Stomach (tissue), 19 donors: ENCODE data around the gene ATP9A. TPM values are rescaled to one million over a fixed set of nuclear protein-coding genes. Genes with fewer than 3 reads are reported as not detected.
"Not testable (repeated sequence)": the region's sequence is repeated elsewhere in the genome, so short reads cannot be mapped to it uniquely, and the experiment has no call there.

Experiments used
- DNase-seq, 2 donors: peaks; one replicate each; pipeline versions ENCODE4 v3.0.0 to v3.0.0-alpha.2; 2013 to 2019
- H3K27ac ChIP-seq, 5 donors: fragments of 200-600 bp in 4 of 5; sonication (generic) in 4 of 5; one replicate each; pipeline ENCODE4 v1.5.1; 2013 to 2019; ENCODE audit warnings: mild to moderate bottlenecking in 1 of 5, moderate library complexity in 1 of 5
- H3K27me3 ChIP-seq, 3 donors: fragments of 200-600 bp; sonication (generic); one replicate each; pipeline ENCODE4 v1.5.1; 2017 to 2019; ENCODE audit warnings: mixed run types in 1 of 3
- H3K36me3 ChIP-seq, 4 donors: fragments of 200-600 bp; sonication (generic); 1 replicate in 3 of 4; 2 replicates in 1 of 4; pipeline ENCODE4 v1.5.1; 2016 to 2019
- H3K4me1 ChIP-seq, 4 donors: fragments of 200-600 bp; sonication (generic); one replicate each; pipeline ENCODE4 v1.5.1; 2016 to 2019
- H3K4me3 ChIP-seq, 4 donors: fragments of 200-600 bp; sonication (generic) in 3 of 4; one replicate each; pipeline ENCODE4 v1.5.1; 2016 to 2019; ENCODE audit warnings: mild to moderate bottlenecking in 1 of 4
- H3K9me3 ChIP-seq, 4 donors: fragments of 200-600 bp; sonication (generic); one replicate each; pipeline ENCODE4 v1.5.1; 2016 to 2019
- EP300 ChIP-seq: sonication (generic); formaldehyde crosslinking; IDR thresholded peaks from one replicate; pipeline ENCODE4 v1.6.1; 2017; ENCODE audit warnings: antibody characterized with exemption
- POLR2A ChIP-seq, 4 donors: fragments of 450-650 bp; IDR thresholded peaks; one replicate each; pipeline ENCODE4 v1.6.1; 2016; ENCODE audit warnings: antibody characterized with exemption in 4 of 4, control low read depth in 2 of 4, mild to moderate bottlenecking in 1 of 4, moderate library complexity in 1 of 4
- POLR2AphosphoS5 ChIP-seq, 3 donors: sonication (generic); formaldehyde crosslinking; IDR thresholded peaks; one replicate each; pipeline ENCODE4 v1.6.1; 2016; ENCODE audit warnings: antibody characterized with exemption in 3 of 3
- WGBS, 5 donors: extraction: QIAGEN DNeasy Blood & Tissue Kit in 3 of 5; methylation state at CpG; one replicate each; pipeline versions ENCODE4 v1.1.5 to v1.1.7; 2013 to 2018; 5-methylcytosine and 5-hydroxymethylcytosine counted together
- intact Hi-C: fragments of 100-400 bp; cut with DNase I; formaldehyde crosslinking; loops from one replicate; pipeline ENCODE4 v1.15.1; 2023; ENCODE audit warnings: low total_unique reads
- long read RNA-seq, 10 donors: transcript quantifications; one replicate each; lab custom pipeline, GENCODE V29; 2026
- polyA plus RNA-seq, 3 donors: library from polyadenylated mRNA; stranded (reverse); fragments of 200-250 nt; gene quantifications; one replicate each; pipeline ENCODE4 v1.2.3, GENCODE V29; 2013
- total RNA-seq, 5 donors: library from RNA; depleted of rRNA; stranded (reverse); fragments of >200 nt; gene quantifications; one replicate each; pipeline versions ENCODE4 v1.1.0 to v1.2.3, GENCODE V29; 2014 to 2016
- TF ChIP-seq, protein P1 (sequence below), 7 experiments: fragments of 450-650 bp in 4 of 7; fragments of 200-600 bp in 3 of 7; sonication (generic) in 3 of 7; IDR thresholded peaks; one replicate each; pipeline ENCODE4 v1.5.1; 2016 to 2019; ENCODE audit warnings: antibody characterized with exemption in 7 of 7, control low read depth in 2 of 7, mild to moderate bottlenecking in 1 of 7
- donor health status: healthy with polysubstance abuse.
- donor health status: Bipolar disorder and iron deficiency.
- donor health status: healthy.

ATP9A gene, protein sequence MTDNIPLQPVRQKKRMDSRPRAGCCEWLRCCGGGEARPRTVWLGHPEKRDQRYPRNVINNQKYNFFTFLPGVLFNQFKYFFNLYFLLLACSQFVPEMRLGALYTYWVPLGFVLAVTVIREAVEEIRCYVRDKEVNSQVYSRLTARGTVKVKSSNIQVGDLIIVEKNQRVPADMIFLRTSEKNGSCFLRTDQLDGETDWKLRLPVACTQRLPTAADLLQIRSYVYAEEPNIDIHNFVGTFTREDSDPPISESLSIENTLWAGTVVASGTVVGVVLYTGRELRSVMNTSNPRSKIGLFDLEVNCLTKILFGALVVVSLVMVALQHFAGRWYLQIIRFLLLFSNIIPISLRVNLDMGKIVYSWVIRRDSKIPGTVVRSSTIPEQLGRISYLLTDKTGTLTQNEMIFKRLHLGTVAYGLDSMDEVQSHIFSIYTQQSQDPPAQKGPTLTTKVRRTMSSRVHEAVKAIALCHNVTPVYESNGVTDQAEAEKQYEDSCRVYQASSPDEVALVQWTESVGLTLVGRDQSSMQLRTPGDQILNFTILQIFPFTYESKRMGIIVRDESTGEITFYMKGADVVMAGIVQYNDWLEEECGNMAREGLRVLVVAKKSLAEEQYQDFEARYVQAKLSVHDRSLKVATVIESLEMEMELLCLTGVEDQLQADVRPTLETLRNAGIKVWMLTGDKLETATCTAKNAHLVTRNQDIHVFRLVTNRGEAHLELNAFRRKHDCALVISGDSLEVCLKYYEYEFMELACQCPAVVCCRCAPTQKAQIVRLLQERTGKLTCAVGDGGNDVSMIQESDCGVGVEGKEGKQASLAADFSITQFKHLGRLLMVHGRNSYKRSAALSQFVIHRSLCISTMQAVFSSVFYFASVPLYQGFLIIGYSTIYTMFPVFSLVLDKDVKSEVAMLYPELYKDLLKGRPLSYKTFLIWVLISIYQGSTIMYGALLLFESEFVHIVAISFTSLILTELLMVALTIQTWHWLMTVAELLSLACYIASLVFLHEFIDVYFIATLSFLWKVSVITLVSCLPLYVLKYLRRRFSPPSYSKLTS
- 10 to 100 TPM; 10.7 to 58.9 (median 32.7) TPM for total RNA-seq
- polyA plus RNA-seq = 1 to 10 TPM; 3.2 to 5.5 (median 5.2) TPM
- long read RNA-seq, donor 1 = 0 reads
- long read RNA-seq, donor 2, full-length matches to known transcripts = 8 of 8 reads
- long read RNA-seq, donor 2, partial matches to known transcripts = 0 of 8 reads
- long read RNA-seq, donor 2, other reads (novel, unspliced or antisense) = 0 of 8 reads
- long read RNA-seq, donor 3, full-length matches to known transcripts = 1 of 1 reads
- long read RNA-seq, donor 3, partial matches to known transcripts = 0 of 1 reads
- long read RNA-seq, donor 3, other reads (novel, unspliced or antisense) = 0 of 1 reads
- long read RNA-seq, donor 4 = 0 reads
- long read RNA-seq, donor 5, full-length matches to known transcripts = 1 of 1 reads
- long read RNA-seq, donor 5, partial matches to known transcripts = 0 of 1 reads
- long read RNA-seq, donor 5, other reads (novel, unspliced or antisense) = 0 of 1 reads
- long read RNA-seq, donor 6, full-length matches to known transcripts = 7 of 7 reads
- long read RNA-seq, donor 6, partial matches to known transcripts = 0 of 7 reads
- long read RNA-seq, donor 6, other reads (novel, unspliced or antisense) = 0 of 7 reads
- long read RNA-seq, donor 7, full-length matches to known transcripts = 3 of 9 reads
- long read RNA-seq, donor 7, partial matches to known transcripts = 6 of 9 reads
- long read RNA-seq, donor 7, other reads (novel, unspliced or antisense) = 0 of 9 reads
- long read RNA-seq, donor 8 = 0 reads
- long read RNA-seq, donor 9 = 0 reads
- long read RNA-seq, donor 10, full-length matches to known transcripts = 1 of 1 reads
- long read RNA-seq, donor 10, partial matches to known transcripts = 0 of 1 reads
- long read RNA-seq, donor 10, other reads (novel, unspliced or antisense) = 0 of 1 reads

DNA sequence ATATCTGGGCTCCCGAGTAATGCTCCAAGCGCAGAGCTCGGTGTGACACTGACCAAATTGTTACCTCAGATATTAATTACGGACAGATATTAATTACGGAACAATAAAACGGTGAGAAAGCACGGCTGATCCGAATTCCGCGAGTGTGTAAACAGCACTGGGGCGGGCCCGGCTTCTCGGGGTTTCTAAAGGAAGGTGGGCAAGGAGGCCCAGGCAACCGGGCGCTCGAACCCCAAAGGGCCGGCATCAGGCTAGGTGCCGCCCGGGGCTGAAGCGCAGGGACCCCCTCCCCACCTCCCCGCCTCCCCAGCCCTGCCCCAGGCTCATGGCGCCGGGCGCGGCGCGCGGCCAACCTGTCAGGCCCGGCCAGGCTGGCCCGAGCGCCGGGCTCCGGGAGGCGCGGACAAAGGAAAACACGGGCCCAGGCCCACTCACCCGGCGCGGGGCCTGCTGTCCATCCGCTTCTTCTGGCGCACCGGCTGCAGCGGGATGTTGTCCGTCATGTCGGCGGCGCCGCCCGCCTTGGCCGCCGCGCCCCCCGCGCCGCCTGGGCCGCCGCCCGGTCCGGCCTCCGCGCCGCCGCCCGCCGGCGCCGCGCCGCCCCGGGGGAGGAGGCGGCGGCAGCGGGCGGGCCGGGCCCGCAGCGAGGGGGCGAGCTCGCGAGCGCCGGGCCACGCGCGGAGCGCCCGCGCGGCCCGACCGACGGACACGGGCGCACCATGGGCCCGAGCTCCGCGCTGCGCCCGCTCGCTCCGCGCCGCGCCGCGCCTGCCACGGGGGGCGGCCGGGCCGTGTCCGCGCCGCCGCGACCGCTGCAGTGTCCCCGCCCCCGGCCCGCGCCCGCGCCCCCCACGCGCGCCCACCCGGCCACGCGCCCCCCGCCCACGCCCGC lies at the start of gene ATP9A:
TSS of gene ATP9A (minus strand) at position 524 of the 892 bp plus-strand sequence. CDS start at position 503, 21 bp downstream.
- H3K27me3 ChIP-seq = peaks cover 0 to 9% (median 0%) of the 10 kb centered on the region in 3 donors
- H3K36me3 ChIP-seq = no peaks in the 10 kb centered on the region
- intact Hi-C loops = no loop called here
- peaks cover 4 to 33% (median 25%) of the 10 kb centered on the region in 4 donors for H3K4me1 ChIP-seq
- whole genome bisulfite sequencing, 5 donors = 0 to 4% (median 1%) methylated on average over 15 to 113 of the region's 131 CpGs
- TF ChIP-seq EP300 (no peak), POLR2A (IDR thresholded peaks at IDR 0.05) (no peak), POLR2AphosphoS5 (IDR thresholded peaks at IDR 0.05) (no peak)
- TF ChIP-seq, protein P1, sequence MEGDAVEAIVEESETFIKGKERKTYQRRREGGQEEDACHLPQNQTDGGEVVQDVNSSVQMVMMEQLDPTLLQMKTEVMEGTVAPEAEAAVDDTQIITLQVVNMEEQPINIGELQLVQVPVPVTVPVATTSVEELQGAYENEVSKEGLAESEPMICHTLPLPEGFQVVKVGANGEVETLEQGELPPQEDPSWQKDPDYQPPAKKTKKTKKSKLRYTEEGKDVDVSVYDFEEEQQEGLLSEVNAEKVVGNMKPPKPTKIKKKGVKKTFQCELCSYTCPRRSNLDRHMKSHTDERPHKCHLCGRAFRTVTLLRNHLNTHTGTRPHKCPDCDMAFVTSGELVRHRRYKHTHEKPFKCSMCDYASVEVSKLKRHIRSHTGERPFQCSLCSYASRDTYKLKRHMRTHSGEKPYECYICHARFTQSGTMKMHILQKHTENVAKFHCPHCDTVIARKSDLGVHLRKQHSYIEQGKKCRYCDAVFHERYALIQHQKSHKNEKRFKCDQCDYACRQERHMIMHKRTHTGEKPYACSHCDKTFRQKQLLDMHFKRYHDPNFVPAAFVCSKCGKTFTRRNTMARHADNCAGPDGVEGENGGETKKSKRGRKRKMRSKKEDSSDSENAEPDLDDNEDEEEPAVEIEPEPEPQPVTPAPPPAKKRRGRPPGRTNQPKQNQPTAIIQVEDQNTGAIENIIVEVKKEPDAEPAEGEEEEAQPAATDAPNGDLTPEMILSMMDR (IDR thresholded peaks at IDR 0.05) = no peak
- H3K9me3 ChIP-seq = no peaks in the 10 kb centered on the region
- peak within 1 kb of the TSS; percentile 74 to 85 (median 83) for H3K4me3 ChIP-seq
- H3K27ac ChIP-seq = peak within 1 kb of the TSS; percentile 81 to 92 (median 86)
- DNase-seq = peak; percentile 45 to 74

DNA sequence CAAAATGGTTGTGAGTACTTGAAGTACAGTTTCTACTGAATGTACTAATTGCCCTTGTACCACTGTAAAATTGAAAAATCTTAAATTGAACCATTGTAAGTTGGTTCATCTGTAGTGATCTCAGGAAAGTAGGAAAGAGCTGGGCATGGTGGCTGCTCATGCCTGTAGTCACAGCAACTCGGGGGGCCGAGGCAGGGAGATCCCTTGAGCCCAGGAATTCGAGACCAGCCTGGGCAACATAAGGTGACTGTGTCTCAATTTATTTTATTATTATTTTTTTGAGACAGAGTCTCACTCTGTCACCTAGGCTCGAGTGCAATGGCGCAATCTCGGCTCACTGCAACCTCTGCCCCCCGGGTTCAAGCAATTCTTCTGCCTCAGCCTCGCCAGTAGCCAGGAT lies 48.7 kb upstream of the ATP9A start:
- DNase-seq, H3K36me3 ChIP-seq, H3K4me3 ChIP-seq, H3K27ac ChIP-seq, H3K27me3 ChIP-seq, intact Hi-C loops, H3K4me1 ChIP-seq, H3K9me3 ChIP-seq: not testable (repeated sequence)
- 83 to 91% (median 88%) methylated on average over 8 of the region's 8 CpGs for WGBS, 5 donors

DNA sequence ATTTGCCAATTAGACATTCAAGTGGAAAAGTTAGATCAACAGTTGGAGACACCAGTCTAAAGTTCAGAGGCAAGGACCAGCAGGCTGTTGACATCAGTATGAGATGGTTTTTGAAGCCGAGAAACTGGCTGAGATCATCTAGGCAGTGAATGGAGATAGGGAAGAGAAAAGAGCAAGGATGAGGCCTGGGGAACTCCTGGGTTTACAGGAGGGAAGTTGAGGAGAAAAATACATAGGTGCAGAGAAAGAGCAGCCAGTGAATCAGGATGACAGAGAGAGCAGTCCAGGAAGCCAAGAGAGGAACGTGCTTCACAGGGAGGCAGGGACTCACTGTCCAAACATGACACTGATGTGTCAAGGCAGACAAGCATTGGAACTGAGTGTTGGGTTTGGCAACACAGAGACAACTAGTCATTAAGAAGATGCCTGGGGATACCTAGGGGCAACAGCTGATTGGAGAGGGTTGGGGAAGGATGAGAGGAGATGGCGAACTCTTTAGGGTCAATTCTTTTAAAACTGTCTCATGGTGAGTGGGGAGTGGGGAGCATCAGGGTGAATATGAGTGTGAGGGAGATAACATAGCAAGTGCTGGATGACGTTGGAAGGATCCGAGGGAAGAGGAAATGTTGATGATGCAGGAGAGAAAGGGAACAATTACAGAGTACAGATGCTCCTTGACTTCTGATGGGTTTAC lies 47.3 kb upstream of the ATP9A start:
- no peak overlapping the region for H3K27ac ChIP-seq
- no peak for DNase-seq
- intact Hi-C loops = no loop called here

More for the DNA sequence above, 47.3 kb upstream of the ATP9A start:
- WGBS, 5 donors = 72 to 78% (median 74%) methylated on average over 5 of the region's 5 CpGs
- no peaks in the 10 kb centered on the region for H3K4me1 ChIP-seq
- H3K9me3 ChIP-seq = no peaks in the 10 kb centered on the region
- TF ChIP-seq POLR2AphosphoS5 (IDR thresholded peaks at IDR 0.05) (no peak), EP300 (no peak), POLR2A (IDR thresholded peaks at IDR 0.05) (no peak)
- TF ChIP-seq, protein P1 (IDR thresholded peaks at IDR 0.05) = no peak
- H3K4me3 ChIP-seq = no peak overlapping the region
- H3K36me3 ChIP-seq = no peaks in the 10 kb centered on the region
- peaks cover 0 to 6% (median 0%) of the 10 kb centered on the region in 3 donors for H3K27me3 ChIP-seq
